Activated naive CD8-positive, alpha-beta T cell (primary cell): Measurements from ENCODE around the gene NUDT19.
A peak's percentile ranks its signal among the peaks of the same experiment; 100 is the strongest.

Experiments
- H3K27ac Mint-ChIP-seq: one replicate; pipeline ENCODE4 v1.8.0; 2021; ENCODE audit warnings: mixed read lengths
- H3K27me3 Mint-ChIP-seq: one replicate; pipeline ENCODE4 v1.8.0; 2021; ENCODE audit warnings: mixed read lengths
- H3K36me3 Mint-ChIP-seq: one replicate; pipeline ENCODE4 v1.8.0; 2021; ENCODE audit warnings: mixed read lengths
- H3K4me1 Mint-ChIP-seq: one replicate; pipeline ENCODE4 v1.8.0; 2021; ENCODE audit warnings: low read depth, mixed read lengths
- H3K4me3 Mint-ChIP-seq: one replicate; pipeline ENCODE4 v1.8.0; 2021; ENCODE audit warnings: mild to moderate bottlenecking, mixed read lengths
- H3K9me3 Mint-ChIP-seq: one replicate; pipeline ENCODE4 v1.8.0; 2021; ENCODE audit warnings: low read depth, mixed read lengths

Gene NUDT19

DNA sequence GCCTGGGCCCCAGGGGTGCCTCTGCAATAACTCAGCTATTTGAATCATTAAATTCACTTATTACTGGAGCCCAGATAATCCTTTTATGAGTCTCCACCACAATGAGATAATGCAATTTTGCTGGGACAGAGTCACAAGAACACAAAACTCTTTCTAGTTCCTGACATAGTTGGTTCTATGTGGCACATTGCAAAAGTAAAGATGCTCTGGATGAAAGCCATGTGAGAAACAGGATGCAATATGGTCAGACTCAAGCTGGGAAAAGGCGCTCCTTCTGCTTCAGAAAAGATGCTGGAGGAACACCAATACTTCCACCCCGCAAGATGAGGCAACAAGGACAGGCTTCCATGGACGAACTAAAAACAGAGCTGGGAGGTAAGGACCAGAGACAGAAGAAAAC is 22.3 kb upstream of the NUDT19 start:
- Mint-ChIP-seq H3K4me3 (no peak overlapping the region), H3K9me3 (no peaks in the 10 kb centered on the region), H3K36me3 (peaks cover 2% of the 10 kb centered on the region), H3K4me1 (peaks cover 38% of the 10 kb centered on the region), H3K27me3 (no peaks in the 10 kb centered on the region), H3K27ac (no peak overlapping the region)

DNA sequence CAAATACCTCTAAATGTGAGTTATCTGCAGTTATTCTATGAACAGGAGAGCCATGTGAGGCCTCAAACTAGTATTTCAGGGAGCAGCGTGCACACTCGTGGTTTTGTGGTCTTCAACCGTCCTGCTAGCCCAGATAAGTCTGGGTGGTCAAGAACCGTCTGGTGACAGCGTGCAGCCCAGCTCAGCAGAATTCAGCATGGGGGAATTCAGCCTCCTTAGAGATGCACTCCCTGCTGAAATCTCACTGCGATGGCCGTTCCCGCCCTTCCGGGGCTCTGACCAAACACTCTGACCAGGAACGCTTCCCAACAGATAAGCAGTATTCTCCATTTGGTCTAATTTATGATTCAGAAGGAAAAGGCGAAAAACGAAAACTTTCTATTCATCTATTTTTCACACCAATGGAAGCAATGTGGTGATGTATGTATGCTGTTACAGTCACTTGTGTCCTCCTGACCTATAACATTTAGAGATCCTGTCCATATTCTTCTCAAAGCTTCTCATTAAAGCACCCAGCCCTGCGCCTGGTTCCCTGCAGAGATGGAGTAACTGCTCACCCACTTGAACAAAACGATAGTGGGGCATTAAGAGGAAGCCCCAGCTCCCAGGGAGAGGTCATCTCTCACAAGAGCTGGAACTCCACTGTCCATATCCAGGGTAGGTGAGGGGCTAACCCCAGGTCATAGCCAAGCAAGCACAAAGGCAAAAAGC is 19.6 kb upstream of the NUDT19 start:
- Mint-ChIP-seq H3K27me3 (peaks cover under 1% of the 10 kb centered on the region), H3K27ac (no peak overlapping the region), H3K36me3 (peaks cover 2% of the 10 kb centered on the region), H3K4me1 (peaks cover 38% of the 10 kb centered on the region), H3K4me3 (no peak overlapping the region), H3K9me3 (no peaks in the 10 kb centered on the region)

DNA sequence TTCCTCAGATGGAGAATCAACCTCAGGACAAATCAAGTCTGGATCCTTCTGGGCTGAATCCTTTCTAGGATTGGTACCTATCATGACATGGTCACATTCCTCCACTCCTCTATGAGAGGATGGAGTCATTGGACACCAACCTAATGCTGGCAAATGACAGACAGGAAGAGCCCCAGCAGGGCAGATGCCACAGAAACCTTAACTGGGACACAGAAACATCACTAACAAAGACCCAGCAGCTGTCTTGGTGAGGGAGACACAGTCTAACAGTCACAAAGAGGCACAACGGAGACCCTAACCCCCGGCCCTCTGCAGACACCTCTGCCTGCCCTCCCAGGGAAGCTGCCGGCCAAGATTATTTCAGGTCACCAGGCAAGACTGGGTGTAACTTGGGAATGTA is 18.8 kb upstream of the NUDT19 start:
- Mint-ChIP-seq H3K9me3 (no peaks in the 10 kb centered on the region), H3K27me3 (peaks cover 6% of the 10 kb centered on the region), H3K36me3 (peaks cover 2% of the 10 kb centered on the region), H3K27ac (no peak overlapping the region), H3K4me1 (peaks cover 43% of the 10 kb centered on the region), H3K4me3 (peak overlapping the region; percentile 96)

DNA sequence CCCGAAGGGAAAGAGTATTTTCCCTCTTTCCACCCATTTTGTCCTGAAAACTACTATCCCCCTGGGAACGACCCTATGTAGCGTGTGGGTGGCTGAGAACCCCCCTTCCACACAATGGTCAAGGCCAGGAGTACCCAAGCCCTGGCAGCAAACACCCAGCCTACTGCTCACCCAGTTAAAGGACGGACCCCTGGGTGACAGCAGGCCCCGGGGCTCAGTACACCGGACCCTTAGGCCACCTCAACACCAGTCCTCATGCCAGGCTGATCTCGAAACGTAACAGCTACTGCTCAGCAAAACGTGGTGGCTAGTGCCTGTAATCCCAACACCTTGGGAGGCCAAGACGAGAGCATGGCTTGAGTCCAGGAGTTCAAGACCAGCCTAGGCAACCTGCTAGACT is 18.0 kb upstream of the NUDT19 start:
- Mint-ChIP-seq H3K4me3 (peak overlapping the region; percentile 96), H3K27me3 (peaks cover 6% of the 10 kb centered on the region), H3K27ac (no peak overlapping the region), H3K9me3 (no peaks in the 10 kb centered on the region), H3K4me1 (peaks cover 43% of the 10 kb centered on the region), H3K36me3 (peaks cover 2% of the 10 kb centered on the region)

DNA sequence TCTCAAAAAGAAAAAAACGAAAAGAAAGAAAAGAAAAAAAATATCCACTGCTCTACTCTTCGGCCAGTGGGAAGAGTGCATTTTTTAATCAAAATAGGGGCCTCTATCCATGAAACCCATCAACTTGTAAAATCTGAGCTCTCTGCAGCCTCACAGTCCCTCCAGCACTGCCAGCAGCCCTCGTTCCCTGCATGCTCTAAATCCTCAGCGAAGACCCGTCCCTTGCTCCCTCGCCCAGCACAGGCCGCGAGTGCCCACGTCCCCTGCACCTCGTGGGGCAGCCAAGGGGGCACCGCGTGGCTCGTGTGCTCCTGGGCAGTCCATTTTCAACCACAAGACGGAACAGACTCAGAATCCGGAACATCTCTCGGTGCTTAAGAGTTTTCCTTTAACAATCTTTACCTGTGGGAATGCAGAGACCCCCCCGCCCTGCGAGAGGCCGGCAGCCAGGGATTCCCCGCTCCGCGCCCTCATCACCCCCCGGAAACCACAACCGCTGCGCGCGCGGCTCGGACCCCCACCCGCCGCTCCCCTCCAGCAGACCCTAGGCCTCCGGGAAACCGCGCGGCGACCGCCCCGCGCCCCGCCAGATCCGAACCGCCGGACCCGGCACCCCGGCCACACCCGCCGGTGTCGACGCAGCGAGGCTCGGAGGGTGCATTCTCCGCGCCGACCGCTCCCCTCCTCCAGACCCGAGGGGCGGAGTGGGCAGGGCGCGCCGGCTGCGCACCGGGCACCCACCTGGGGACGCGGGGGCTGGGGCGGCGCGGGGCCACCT is 17.3 kb upstream of the NUDT19 start:
- Mint-ChIP-seq H3K27ac (peak overlapping the region; percentile 82), H3K4me1 (peaks cover 42% of the 10 kb centered on the region), H3K27me3 (peaks cover 6% of the 10 kb centered on the region), H3K36me3 (peaks cover 2% of the 10 kb centered on the region), H3K4me3 (peak overlapping the region; percentile 96), H3K9me3 (no peaks in the 10 kb centered on the region)

DNA sequence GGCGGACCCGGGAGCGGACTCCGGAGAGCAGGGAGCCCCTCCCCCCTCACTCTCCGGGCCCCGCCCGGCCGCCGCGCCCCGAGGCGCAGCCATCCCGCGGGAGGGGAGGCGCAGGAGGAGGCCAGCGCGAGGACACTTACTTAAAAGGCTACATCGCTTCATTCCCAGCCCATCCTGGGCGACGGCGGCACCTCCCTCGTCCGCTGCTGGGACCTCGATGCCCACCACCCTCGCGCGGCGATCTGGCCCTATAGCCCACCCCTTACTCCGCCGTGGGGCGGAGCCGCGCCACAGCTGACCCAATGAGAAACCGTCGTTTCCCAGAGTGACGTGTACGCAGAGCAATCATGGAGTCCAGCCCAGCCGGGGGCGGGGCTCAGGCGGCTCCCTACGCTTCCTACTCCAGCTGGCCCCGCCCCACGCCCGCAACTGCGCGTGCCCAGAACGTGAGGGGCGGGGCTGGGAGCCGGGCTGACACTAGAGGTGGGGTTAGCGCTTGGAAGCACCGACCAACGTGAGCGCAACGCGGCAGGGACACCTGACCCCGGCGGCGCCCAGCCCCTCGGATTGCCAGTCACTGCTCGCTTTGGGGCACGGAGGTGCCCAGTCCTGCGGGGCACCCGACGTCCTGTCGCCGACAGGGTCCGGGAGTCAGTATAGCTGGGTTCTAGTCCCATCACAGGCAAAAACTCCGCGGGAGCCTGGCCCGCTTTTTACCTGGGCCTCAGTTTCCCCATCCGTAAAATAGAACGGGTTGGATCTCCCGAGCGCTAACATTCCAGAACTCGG is 16.5 kb upstream of the NUDT19 start, which contains the start of gene ANKRD27:
Gene ANKRD27 (minus strand): TSS at position 250 of the 789 bp plus-strand sequence. CDS start 16,165 bp downstream, outside the sequence.
- peaks cover 35% of the 10 kb centered on the region for H3K4me1 Mint-ChIP-seq
- H3K36me3 Mint-ChIP-seq: peaks cover under 1% of the 10 kb centered on the region
- peak within 1 kb of the TSS; percentile 82 for H3K27ac Mint-ChIP-seq
- H3K4me3 Mint-ChIP-seq: peak within 1 kb of the TSS; percentile 96
- H3K27me3 Mint-ChIP-seq: peaks cover 6% of the 10 kb centered on the region
- H3K9me3 Mint-ChIP-seq: no peaks in the 10 kb centered on the region

DNA sequence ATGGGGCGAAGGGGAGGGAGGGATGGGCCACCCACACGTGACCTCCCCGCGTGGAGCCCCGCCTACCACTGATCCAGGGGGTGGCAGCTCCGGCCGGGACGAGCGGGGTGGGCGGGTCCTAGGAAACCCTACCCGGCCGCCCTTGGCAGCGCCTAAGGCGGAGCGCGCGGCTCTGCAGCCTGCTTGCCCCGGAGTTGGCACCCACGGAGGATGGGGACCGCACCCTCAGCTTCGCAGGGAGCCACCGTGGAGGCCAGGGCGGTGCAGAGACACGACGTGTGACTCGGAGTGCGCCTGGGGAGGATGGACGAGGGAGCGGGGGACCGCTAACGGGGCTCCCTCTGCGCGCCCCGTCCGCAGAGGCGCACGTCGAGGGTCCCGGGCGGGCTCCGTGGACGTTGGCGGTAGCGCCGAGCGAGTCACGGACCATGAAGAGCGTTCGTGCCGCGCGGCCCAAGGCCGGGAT is 15.9 kb upstream of the NUDT19 start, which contains the start of gene RGS9BP:
Gene RGS9BP (plus strand): TSS at position 129 of the 466 bp plus-strand sequence. CDS start 416 bp downstream, outside the sequence.
- no peaks in the 10 kb centered on the region for H3K36me3 Mint-ChIP-seq
- H3K4me3 Mint-ChIP-seq: peak within 1 kb of the TSS; percentile 90
- H3K27ac Mint-ChIP-seq: peak within 1 kb of the TSS; percentile 66
- no peaks in the 10 kb centered on the region for H3K9me3 Mint-ChIP-seq
- H3K4me1 Mint-ChIP-seq: peaks cover 32% of the 10 kb centered on the region
- peaks cover 6% of the 10 kb centered on the region for H3K27me3 Mint-ChIP-seq

DNA sequence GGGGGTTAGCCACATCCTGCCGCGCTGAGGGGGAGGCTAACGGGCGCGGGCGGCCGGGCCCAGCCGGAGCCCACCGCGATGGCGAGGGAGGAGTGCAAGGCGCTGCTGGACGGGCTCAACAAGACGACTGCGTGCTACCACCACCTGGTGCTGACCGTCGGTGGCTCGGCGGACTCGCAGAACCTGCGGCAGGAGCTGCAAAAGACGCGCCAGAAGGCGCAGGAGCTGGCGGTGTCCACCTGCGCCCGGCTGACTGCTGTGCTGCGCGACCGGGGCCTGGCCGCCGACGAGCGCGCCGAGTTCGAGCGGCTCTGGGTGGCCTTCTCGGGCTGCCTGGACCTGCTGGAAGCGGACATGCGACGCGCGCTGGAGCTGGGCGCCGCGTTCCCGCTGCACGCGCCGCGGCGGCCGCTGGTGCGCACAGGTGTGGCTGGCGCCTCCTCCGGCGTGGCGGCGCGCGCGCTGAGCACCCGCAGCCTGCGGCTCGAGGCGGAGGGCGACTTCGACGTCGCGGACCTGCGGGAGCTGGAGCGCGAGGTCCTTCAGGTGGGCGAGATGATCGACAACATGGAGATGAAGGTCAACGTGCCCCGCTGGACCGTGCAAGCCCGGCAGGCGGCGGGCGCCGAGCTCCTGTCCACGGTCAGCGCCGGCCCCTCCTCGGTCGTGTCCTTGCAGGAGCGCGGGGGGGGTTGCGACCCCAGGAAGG is 15.3 kb upstream of the NUDT19 start:
- no peaks in the 10 kb centered on the region for H3K9me3 Mint-ChIP-seq
- no peak overlapping the region for H3K4me3 Mint-ChIP-seq
- peaks cover 31% of the 10 kb centered on the region for H3K4me1 Mint-ChIP-seq
- H3K27ac Mint-ChIP-seq: no peak overlapping the region
- H3K36me3 Mint-ChIP-seq: no peaks in the 10 kb centered on the region
- H3K27me3 Mint-ChIP-seq: peaks cover 6% of the 10 kb centered on the region

DNA sequence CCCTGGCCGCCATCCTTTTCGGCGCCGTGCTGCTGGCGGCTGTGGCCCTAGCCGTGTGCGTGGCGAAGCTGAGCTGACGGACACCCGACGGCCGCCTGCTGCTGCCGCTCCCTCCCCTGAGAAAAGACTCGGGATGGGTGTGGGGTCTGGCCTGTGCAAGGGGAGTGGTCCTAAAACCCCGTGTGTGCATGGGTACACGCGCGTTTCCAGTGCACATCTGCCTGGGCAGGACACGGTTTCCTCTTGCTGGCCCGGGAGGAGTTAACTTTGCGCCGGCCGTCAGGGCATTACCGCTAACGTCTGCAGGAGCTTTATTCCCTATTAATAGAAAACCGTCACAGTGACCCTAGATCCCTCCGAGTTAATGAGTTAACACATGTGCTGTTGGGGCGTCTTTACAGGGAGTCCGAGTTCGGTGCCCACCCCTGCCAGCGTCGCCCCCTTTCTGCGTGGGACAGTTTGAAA is 14.7 kb upstream of the NUDT19 start:
- H3K4me1 Mint-ChIP-seq: peaks cover 25% of the 10 kb centered on the region
- peaks cover 6% of the 10 kb centered on the region for H3K27me3 Mint-ChIP-seq
- H3K4me3 Mint-ChIP-seq: peak overlapping the region; percentile 70
- no peaks in the 10 kb centered on the region for H3K36me3 Mint-ChIP-seq
- no peaks in the 10 kb centered on the region for H3K9me3 Mint-ChIP-seq
- no peak overlapping the region for H3K27ac Mint-ChIP-seq

DNA sequence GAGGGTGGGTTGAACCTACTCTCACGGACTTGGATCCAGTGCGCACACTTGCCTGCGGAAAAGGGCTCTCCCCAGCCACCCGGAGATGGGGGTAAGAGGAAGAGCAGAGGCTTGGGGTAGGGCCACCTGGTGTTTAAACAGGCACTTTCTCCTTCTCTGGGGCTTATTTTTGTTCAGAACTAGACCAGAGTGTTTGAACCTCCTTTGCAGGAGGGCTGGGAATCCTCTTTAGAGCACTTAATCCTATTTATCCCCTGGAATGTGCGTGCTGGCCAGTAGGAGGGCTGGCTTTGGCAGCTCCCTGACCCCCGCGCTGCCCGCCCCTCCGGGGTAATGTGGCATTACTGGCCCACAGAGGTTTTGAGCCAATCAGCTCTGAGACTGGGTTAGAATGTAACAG is 14.0 kb upstream of the NUDT19 start:
- Mint-ChIP-seq H3K9me3 (no peaks in the 10 kb centered on the region), H3K36me3 (no peaks in the 10 kb centered on the region), H3K27me3 (peaks cover 7% of the 10 kb centered on the region), H3K4me3 (peak overlapping the region; percentile 70), H3K27ac (no peak overlapping the region), H3K4me1 (peaks cover 21% of the 10 kb centered on the region)

DNA sequence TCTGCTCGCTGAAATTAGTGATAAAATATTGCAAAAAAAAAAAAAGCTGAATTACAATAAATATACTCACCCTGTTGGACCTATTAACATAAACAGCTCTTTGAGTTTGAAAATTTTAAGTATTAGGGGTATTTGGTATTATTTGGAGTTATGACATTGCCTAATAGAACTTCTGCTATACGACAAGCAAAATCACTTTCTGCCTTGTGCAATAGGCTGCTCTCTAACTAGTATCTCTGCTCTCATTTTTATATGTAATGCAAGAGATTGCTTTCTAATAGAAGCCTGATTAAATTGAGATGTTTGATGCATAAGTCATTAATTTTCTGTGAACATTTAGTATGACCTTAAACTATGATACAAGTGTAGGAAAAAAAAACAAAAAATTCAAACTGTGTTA is 10.6 kb upstream of the NUDT19 start:
- peaks cover 7% of the 10 kb centered on the region for H3K27me3 Mint-ChIP-seq
- peaks cover 2% of the 10 kb centered on the region for H3K36me3 Mint-ChIP-seq
- peaks cover 5% of the 10 kb centered on the region for H3K4me1 Mint-ChIP-seq
- no peak overlapping the region for H3K27ac Mint-ChIP-seq
- no peak overlapping the region for H3K4me3 Mint-ChIP-seq
- H3K9me3 Mint-ChIP-seq: no peaks in the 10 kb centered on the region

DNA sequence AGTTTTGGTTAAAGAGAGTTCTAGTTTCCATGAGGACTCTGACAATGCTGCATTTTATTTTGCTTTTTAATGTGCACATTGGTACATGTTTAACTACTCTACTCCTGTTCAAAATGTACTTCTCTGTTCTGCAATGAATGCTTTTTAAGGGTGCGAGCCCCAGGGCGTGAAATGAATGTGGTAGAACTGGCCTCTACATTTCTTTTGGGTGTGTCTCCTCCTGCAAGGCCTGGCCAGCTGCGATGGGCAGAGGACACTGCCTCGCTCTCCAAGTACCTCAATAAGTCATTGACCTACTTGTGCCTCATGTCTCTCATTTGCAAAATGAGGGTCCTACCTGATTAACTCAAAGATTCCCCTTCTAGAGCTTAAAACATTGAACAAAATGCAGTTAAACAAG is 9.3 kb upstream of the NUDT19 start:
- Mint-ChIP-seq H3K9me3 (no peaks in the 10 kb centered on the region), H3K27me3 (peaks cover 4% of the 10 kb centered on the region), H3K4me1 (peaks cover 2% of the 10 kb centered on the region), H3K4me3 (no peak overlapping the region), H3K36me3 (peaks cover 4% of the 10 kb centered on the region), H3K27ac (no peak overlapping the region)

DNA sequence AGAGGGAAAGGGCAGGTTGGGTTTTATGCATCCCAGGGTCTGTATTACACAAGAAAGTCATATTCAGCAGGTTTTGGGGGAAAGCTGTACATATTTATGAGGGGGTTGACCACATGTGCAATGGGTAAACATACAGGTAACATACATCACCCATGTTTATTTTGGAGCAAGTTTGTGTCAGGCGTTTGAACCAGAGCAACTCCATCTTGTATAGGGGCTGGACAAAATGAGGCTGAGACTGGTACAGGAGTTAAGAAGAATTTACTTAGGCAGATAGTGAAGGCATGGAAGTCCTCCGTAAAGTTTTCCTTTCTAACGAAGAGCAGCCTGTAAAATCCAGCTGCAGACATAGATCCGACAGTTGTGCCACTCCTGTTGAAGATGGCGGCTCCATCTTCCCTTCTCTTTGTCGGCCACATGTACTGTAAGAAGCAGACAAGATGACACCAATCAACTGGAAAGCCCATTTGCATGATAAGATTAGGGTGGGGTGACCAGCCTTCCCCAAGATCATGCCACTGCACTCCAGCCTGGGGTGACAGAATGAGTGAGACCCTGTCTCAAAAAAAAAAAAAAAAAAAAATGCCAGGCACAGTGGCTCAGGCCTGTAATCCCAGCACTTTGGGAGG is 4.7 kb upstream of the NUDT19 start:
- Mint-ChIP-seq H3K4me3 (no peak overlapping the region), H3K4me1 (peaks cover 19% of the 10 kb centered on the region), H3K36me3 (peaks cover 4% of the 10 kb centered on the region), H3K27ac (no peak overlapping the region), H3K9me3 (no peaks in the 10 kb centered on the region), H3K27me3 (peaks cover 2% of the 10 kb centered on the region)

DNA sequence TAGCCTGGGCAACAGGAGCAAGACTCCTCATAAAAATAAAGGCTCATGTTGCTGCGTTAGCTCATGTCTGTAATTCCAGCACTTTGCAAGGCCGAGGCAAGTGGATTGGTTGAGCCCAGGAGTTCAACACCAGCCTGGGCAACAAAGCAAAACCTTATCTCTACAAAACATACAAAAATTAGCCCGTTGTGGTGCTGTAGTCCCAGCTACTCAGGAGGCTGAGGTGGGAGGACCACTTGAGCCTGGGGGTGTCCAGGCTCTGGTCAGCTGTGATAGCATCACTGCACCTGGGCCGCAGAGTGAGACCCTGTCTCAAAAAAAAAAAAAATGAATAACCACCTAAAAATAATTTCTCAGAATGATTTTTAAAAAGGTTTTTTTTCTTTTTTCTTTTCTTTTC is 3.9 kb upstream of the NUDT19 start:
- Mint-ChIP-seq H3K36me3 (peaks cover 4% of the 10 kb centered on the region), H3K4me1 (peaks cover 19% of the 10 kb centered on the region), H3K27ac (no peak overlapping the region), H3K9me3 (no peaks in the 10 kb centered on the region), H3K4me3 (no peak overlapping the region), H3K27me3 (no peaks in the 10 kb centered on the region)
